ENCODE results near the gene IL31.

Gene IL31

GRCh38 chr12:122152754-122153153 lies 21.3 kb downstream of the IL31 start:
- DNase-seq, result no peak

GRCh38 chr12:122150127-122150681 lies 23.8 kb downstream of the IL31 start:
- DNase-seq, result no peak

GRCh38 chr12:122148657-122149056 lies 25.4 kb downstream of the IL31 start:
- no peak for DNase-seq

- no peak for DNase-seq
Measured at GRCh38 chr12:122147514-122148290, 26.3 kb downstream of the IL31 start.

DNA sequence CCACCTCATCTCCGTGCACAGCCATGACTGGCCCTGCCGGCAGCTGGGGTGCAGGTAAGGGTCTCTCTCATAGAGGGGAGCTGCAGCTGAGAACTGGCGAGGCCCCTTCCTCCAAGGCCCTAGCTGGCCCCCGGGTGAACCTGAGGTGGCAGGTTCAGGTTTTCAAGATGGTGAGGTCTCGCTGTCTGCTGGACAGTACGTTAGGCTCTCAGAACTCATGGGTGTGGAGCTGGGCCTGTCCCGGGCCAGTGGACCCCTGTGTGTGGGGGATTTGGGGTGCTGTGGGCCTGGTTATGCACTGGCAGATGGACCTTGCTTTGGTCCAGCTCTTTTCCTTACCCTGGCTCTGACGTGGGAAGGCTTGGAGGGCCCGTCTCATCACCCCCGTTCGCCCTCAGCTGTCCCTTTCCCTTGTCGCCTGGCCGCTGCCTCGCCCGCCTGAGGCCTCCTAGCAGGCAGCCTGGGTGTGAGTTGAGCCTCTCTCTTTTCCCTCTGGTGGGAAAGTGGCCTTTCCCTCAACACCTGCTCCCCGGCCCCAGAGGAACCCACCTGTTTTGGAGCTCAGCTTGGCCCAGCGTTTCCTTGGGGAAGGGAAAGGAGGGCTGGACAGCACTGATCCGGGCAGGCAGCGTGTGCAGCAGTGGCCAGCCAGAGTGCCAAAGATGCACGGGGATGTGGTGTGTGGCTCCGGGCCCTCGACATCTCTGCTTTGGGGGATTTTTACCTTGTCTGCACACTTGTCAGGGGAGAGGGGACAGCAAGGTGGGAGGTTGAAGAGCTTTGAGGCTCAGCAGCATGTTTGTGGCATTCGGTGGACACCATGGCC lies 28.3 kb downstream of the IL31 start:
- DNase-seq, result no peak

DNA sequence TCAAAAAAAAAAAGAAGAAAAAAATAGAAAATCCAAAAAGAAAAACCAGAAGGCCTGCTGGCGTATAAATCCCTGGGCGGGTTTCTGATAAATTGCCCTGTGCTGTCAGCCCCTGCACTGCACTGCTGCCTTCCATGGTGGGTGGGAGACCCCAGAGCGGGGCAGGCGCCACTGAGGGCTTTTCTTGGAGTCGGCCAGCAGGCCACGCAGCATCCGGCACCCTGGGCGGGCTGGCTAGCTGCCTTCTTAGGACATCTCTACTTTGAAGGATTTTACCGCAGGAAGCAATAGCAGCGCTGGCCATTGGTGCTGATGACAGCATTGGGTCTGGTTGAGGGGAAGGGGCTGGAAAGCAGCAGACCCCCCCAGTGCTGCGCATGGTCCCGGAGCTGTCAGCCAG lies 29.1 kb downstream of the IL31 start:
- no peak for DNase-seq

DNA sequence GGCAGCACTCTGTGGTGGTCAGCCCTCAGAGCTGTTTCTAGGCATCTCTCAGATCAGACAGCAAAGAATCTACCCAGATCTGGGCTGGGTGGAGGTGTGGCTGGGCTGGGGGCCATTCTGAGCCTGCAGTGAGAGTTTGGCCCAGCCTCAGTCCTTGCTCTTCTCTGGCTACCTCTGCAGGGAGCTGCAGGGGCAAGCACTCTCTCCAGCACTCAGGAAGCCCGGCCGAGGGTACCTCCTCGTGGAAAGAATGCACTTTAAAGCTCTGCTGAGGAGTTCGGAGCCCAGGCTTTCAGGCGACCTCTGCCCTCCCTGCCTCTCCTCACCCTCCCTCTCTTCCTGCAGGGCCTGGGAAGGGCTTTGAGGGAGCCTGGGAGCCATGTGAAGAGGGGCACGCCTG lies 31.2 kb downstream of the IL31 start:
- no peak for DNase-seq

GRCh38 chr12:122141911-122142725 lies 31.9 kb downstream of the IL31 start:
- DNase-seq, result no peak

DNA sequence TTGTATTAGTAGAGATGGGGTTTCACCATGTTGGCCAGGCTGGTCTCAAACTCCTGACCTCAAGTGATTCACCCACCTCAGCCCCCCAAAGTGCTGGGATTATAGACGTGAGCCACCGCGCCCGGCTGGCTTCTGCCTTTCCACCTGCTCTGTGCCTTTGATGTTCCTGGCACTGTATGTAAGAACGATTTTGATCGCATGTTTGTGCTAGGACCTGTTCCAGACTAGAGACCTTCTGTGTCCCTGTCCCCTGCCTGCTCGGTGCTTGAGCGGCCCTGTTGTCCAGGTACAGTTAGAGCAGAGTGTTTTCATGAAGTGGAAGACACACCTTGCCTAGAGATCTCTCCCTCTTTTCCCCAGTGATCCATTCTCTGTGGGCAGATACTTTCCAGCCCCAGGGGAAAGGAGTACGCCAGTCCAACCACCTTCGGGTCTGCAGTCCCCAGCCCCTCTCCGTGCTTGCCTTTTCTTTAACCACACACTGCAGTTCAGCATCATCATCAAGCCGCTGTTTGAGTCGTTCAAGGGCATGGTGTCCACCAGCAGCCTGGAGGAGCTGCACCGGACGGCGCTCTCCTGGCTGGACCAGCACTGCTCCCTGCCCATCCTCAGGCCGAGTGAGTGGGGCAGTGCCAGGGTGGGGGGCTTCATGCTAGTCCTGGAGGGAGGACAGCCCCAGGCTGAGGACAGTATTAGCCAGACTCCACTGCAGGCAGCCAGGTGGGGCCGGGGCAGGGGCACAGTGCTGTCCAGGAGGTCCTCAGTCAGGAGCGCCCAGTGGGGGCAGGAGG lies 33.4 kb downstream of the IL31 start:
- DNase-seq, result no peak

DNA sequence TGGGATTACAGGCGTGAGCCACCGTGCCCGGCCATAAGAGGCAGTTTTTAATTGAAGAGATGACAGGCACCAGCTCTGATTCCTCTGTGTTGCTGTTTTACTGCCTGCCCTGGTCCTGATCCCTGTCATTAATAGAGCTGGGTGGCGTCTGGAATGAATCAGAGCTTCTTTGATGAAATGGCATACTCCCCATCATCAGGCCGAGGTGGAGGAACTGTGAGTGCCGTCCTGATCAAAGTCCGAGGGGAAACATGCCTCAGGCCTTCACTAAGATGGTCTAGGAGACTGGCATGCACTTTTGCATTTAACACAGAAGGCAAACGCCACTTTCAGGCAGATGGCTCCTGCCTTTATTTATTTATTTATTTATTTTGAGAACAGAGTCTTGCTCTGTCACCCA lies 34.1 kb downstream of the IL31 start:
- no peak for DNase-seq

GRCh38 chr12:122139266-122139665 lies 34.8 kb downstream of the IL31 start:
- no peak for DNase-seq

DNA sequence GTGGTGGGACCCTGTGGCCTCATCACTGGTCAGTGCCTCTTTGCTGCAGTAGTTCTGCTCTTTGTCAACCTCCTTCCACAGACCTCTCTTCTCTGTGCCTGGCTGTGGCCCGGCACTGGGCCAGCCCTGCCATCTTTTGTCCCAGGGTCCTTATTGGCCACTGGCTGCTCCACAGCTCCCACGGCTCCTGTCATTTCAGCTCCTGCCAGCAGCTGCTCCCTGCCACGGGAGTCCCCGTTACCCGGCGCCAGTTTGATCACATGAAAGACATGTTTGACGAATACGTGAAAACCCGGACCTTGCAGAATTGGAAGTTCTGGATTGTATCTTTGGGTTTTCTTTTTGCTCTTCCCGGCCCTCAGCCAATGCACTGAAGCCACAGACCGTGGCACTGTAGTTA lies 35.4 kb downstream of the IL31 start:
- no peak for DNase-seq

- no peak for DNase-seq
Measured at GRCh38 chr12:122138181-122138580, 35.8 kb downstream of the IL31 start.

GRCh38 chr12:122137681-122138080 lies 36.3 kb downstream of the IL31 start:
- no peak for DNase-seq

DNA sequence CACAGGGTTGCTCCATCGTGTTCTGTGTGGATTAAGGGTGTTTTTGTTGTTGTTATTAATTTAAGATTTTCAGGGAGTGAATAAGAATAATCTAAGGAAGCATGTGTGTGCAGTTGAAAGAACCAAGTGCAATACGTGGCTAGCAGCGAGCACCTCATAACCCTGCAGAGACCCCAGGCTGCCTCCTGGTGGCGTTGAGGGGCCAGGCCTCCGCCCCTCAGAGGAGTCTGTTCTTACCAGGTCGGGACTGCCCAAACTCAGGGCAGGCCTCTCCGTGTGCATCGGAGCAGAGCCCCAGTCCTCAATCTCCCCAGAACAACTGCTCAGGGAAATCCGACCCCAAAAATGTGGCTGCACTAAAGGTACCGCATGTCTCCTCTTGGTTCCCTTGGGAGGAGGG lies 36.8 kb downstream of the IL31 start:
- DNase-seq, result no peak

- DNase-seq, result no peak
Measured at GRCh38 chr12:122135437-122136031, 38.5 kb downstream of the IL31 start.

DNA sequence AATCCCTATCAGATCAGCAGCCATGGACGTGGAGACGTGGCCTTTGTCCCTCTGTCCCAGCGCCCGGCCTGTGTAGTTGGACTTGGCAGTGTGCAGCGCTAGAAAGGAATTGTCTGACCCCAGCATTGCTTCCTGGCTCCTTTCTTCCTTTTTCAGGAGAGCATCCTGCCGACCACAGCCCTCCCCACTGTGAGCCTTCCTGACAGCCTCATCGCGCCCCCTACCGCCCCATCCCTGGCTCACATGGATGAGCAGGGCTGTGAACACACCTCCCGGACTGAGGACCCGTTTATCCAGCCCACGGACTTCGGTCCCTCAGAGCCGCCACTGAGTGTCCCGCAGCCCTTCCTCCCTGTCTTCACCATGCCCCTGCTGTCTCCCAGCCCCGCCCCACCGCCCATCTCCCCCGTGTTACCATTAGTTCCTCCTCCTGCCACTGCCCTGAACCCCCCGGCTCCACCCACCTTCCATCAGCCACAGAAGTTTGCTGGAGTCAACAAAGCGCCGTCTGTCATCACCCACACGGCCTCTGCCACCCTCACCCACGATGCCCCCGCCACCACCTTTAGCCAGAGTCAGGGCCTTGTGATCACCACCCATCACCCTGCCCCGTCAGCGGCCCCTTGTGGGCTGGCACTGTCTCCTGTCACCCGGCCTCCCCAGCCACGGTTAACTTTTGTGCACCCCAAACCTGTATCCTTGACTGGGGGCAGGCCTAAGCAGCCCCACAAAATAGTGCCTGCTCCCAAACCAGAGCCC lies 40.6 kb downstream of the IL31 start:
- DNase-seq, result no peak

GRCh38 chr12:122130150-122130549 lies 43.9 kb downstream of the IL31 start:
- no peak for DNase-seq

- no peak for DNase-seq
Measured at GRCh38 chr12:122129131-122129530, 44.9 kb downstream of the IL31 start.

DNA sequence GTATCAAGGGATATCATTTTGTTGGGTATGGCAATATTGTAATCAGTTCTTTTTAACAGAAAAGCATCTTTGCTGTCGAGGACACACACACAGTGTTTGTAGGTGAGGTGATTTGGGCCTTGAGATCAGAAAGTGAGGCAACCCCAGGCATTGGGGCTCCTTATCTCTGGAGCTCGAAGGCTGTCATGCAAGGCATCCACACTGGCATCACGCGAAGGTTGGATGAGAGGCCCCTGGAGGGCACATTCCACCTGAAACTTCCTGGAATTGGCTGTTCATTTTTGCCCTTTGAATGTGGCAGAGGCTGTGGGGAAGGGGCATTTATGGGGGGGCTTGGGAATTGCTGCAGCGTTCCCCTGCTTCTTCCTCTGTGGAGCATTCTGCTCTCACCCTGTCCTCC lies 45.5 kb downstream of the IL31 start:
- DNase-seq, result no peak

GRCh38 chr12:122127839-122128238 lies 46.2 kb downstream of the IL31 start:
- no peak for DNase-seq
